ENCODE data around the gene SEC61A2. TPM values are rescaled to one million over a fixed set of nuclear protein-coding genes. Genes with fewer than 3 reads are reported as not detected.

The SEC61A2 gene
- total and polyA plus RNA-seq, 2 of the 8 experiments (the other 6 are each of a cell fraction or from before 2014, with no cell fraction given) = 18.2 to 19.2 TPM

- H4K8ac ChIP-seq (ENCODE audit: extremely low read depth, insufficient read depth, low read length) = no peak overlapping the region
- FAIRE-seq (no peak), DNase-seq (ENCODE audit: low read depth in 1 of 2, low spot score in 2 of 2) (no peak)
- peaks cover 2 to 42% (median 25%) of the 10 kb centered on the region in 4 experiments; a peak in 6 of 8 replicates for H3K36me3 ChIP-seq (ENCODE audit: control insufficient read depth in 2 of 4, insufficient read depth in 4 of 4, low read length in 3 of 4)
- no peak overlapping the region for H3K14ac ChIP-seq (ENCODE audit: insufficient read length)
- no peaks in the 10 kb centered on the region for H3K4me1 ChIP-seq (replicated peaks in 1 of 4; ENCODE audit: control insufficient read depth in 3 of 4, insufficient read depth in 4 of 4, low read length in 3 of 4)
- no peak overlapping the region for H2BK5ac ChIP-seq (ENCODE audit: low read depth, low read length)
- ChIA-PET POLR2A (ENCODE audit: partially characterized antibody) (interaction anchor here (0.9 to 1.7 kb wide), 3 partner anchors 10 to 20 kb away, joined by 3 read pairs; no protein-coding TSS in a partner anchor), CTCF (ENCODE audit: partially characterized antibody) (interaction anchor here (0.6 to 6.4 kb wide), 2 partner anchors 12 to 210 kb away, joined by 3 to 42 read pairs; no protein-coding TSS in a partner anchor)
- H3K4ac ChIP-seq (replicated peaks; ENCODE audit: insufficient read length, low read depth, low read length) = no peak overlapping the region
- H3K18ac ChIP-seq (ENCODE audit: extremely low read depth, low read length) = no peak overlapping the region
- H3K4me3 ChIP-seq (ENCODE audit: extremely low read depth in 1 of 4, insufficient read depth in 2 of 4, low read depth in 3 of 4, low read length in 4 of 4) = no peak overlapping the region
- no peaks in the 10 kb centered on the region for H3K27me3 ChIP-seq (replicated peaks in 1 of 4; ENCODE audit: control insufficient read depth in 3 of 4, extremely low read depth in 1 of 4, insufficient read depth in 3 of 4, low read length in 3 of 4)
- no peak overlapping the region for H2AFZ ChIP-seq (ENCODE audit: low read length)
- H2BK20ac ChIP-seq (ENCODE audit: low read length) = no peak overlapping the region
- no peak overlapping the region for H3K4me2 ChIP-seq (ENCODE audit: insufficient read depth in 1 of 2, low read depth in 2 of 2, low read length in 2 of 2)
- no peak overlapping the region for H4K91ac ChIP-seq (replicated peaks; ENCODE audit: insufficient read length, low read length)
- H2BK15ac ChIP-seq (ENCODE audit: low read length) = no peak overlapping the region
- H2BK120ac ChIP-seq (replicated peaks; ENCODE audit: low read depth, low read length) = no peak overlapping the region
- no peak overlapping the region for H4K5ac ChIP-seq (ENCODE audit: insufficient read length, low read depth, low read length)
- H3K9ac ChIP-seq (replicated peaks in 1 of 4; ENCODE audit: extremely low read depth in 1 of 4, low read depth in 3 of 4, low read length in 3 of 4) = no peak overlapping the region
- peaks cover 7 to 92% of the 10 kb centered on the region in 2 experiments; a peak in 3 of 4 replicates for H3K79me2 ChIP-seq (ENCODE audit: control insufficient read depth in 1 of 2, insufficient read depth in 2 of 2, low read length in 2 of 2)
- H2BK12ac ChIP-seq (ENCODE audit: low read depth, low read length) = no peak overlapping the region
- H3K23ac ChIP-seq (ENCODE audit: insufficient read length) = no peak overlapping the region
- WGBS, 2 experiments (ENCODE audit: extremely low coverage in 1 of 2, insufficient coverage in 1 of 2, insufficient read length in 1 of 2, insufficient replicate concordance in 2 of 2, low coverage in 1 of 2, low lambda C conversion rate in 2 of 2, missing lambda C conversion rate in 1 of 2) = 89% methylated on average over 3 of the region's 3 CpGs; no CpG with 5 or more reads in 1 of the 2 experiments
- H3K9me3 ChIP-seq (ENCODE audit: insufficient read depth in 2 of 2, low read depth in 1 of 2, low read length in 1 of 2) = no peaks in the 10 kb centered on the region
- H3K23me2 ChIP-seq (ENCODE audit: low read depth, low read length) = peaks cover 2% of the 10 kb centered on the region; the same call in 1 of the 2 replicates
- H3K27ac ChIP-seq (ENCODE audit: low read depth, low read length) = no peak overlapping the region
- H3K56ac ChIP-seq (replicated peaks; ENCODE audit: insufficient read length, low read depth, low read length) = no peak overlapping the region
- peaks cover 3% of the 10 kb centered on the region for H3K79me1 ChIP-seq (ENCODE audit: low read depth, low read length)
- H2AK5ac ChIP-seq (ENCODE audit: low read depth, low read length) = no peak overlapping the region
- H4K20me1 ChIP-seq (replicated peaks in 1 of 2; ENCODE audit: control insufficient read depth in 1 of 2, insufficient read depth in 2 of 2, low read length in 2 of 2) = peaks cover 6 to 14% of the 10 kb centered on the region in 2 experiments
- TF ChIP-seq CBX8 (IDR thresholded peaks at IDR 0.05; ENCODE audit: borderline replicate concordance, low read depth, low read length) (no peak), BCL11A (IDR thresholded peaks at IDR 0.05; ENCODE audit: low read depth in 2 of 2, low read length in 2 of 2) (no peak), EZH2 (IDR thresholded peaks at IDR 0.05; ENCODE audit: low read depth, low read length, severe bottlenecking) (no peak), SP1 (IDR thresholded peaks at IDR 0.05; ENCODE audit: low read depth, low read length) (no peak), SP2 (IDR thresholded peaks at IDR 0.05; ENCODE audit: low read length) (no peak), POU5F1 (IDR thresholded peaks at IDR 0.05; ENCODE audit: low read depth, low read length) (no peak), NRF1 (IDR thresholded peaks at IDR 0.05; ENCODE audit: low read depth, low read length) (no peak), RAD21 (IDR thresholded peaks at IDR 0.05 in 1 of 2, conservative IDR thresholded peaks at IDR 0.05 in 1 of 2; ENCODE audit: low read depth in 2 of 2, low read length in 2 of 2) (no peak), CTBP2 (IDR thresholded peaks at IDR 0.05; ENCODE audit: borderline replicate concordance, insufficient read depth, insufficient read length, low read length) (no peak), ASH2L (IDR thresholded peaks at IDR 0.05; ENCODE audit: low read length) (no peak), KDM1A (IDR thresholded peaks at IDR 0.05; ENCODE audit: borderline replicate concordance, low read length) (no peak), ATF2 (IDR thresholded peaks at IDR 0.05; ENCODE audit: low read length) (no peak)
These were observed 72.1 kb downstream of the SEC61A2 start for GRCh38 chr10:12201543-12201942.

Data from H1 (cell line).